CD4-positive, alpha-beta T cell treated with Interleukin-12 subunit alpha and Interleukin-12 subunit beta, for 1 hour (primary cell): ENCODE data around the gene FSCN2.

Source experiments
- DNase-seq: peaks from one replicate; pipeline ENCODE4 v3.0.0-alpha.2; 2020

The FSCN2 gene

DNA sequence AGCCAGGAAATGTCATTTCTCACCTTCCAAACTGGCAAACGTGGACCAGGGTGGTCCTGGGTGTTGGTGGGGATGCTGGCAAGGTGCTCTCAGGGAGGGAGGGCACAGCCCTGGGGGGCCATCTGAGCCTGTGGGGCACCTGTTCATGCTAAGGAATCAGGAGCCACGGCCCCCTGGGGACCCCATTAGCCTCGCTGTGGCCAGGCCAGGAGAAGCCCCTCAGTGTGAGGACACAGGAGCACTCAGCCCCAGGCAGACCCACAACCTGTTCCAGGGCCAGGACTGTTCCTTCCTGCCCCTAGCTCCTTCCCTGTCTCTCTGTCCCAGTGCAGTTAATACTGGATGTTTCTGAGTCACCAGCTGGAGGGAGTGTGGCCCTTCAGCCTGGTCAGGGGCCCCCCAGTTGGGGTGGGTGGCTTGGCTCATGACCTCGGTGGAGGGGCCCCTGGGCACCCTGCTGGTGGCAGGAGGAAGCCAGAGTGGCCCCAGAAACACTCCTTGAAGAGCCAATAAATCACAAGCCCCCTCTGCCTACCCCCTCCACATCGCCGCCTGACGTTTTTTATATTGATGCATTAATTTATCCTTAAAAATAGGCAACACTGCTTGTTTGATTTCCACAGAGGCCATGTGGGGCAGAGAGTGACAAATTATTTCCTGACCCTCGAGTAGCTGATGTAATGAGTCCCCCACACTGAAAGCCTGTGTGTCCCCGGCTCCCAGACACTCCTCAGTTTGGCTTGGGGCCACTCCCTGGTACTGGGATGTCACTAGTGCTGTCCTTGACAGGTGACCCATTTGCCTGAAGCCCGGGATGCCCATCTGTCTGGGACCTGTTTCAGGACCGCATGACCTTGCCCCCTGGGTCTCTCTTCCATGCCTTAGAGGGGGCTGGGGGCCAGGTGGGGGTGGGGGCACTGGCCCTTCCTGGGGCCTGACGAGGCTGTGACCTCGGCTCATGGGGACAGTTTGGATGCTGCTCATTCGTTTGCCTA is 37.9 kb upstream of the FSCN2 start:
- DNase-seq, result no peak

DNA sequence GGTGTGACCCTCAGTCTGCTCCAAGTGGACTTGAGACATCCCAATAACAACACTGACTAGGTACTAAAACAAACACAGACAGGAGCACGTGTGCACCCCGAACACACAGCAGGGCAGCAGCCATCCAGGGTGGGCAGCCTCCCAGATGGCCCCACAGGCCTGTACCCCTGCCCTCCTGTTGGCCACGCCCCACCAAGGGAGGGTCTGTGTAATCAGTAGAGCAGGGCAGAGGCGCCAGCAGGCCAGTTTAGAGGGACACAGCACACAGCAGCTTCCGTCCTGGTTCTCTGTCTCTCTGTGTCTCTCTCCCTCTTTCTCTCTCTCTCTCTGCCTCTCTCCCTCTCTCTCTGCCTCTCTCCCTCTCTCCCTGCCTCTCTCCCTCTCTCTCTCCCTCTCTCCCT is 37.0 kb upstream of the FSCN2 start:
- no peak for DNase-seq

- DNase-seq, result no peak
Observed at GRCh38 chr17:81491761-81492160, 36.4 kb upstream of the FSCN2 start.

- no peak for DNase-seq
Observed at GRCh38 chr17:81492202-81492601, 36.0 kb upstream of the FSCN2 start.

DNA sequence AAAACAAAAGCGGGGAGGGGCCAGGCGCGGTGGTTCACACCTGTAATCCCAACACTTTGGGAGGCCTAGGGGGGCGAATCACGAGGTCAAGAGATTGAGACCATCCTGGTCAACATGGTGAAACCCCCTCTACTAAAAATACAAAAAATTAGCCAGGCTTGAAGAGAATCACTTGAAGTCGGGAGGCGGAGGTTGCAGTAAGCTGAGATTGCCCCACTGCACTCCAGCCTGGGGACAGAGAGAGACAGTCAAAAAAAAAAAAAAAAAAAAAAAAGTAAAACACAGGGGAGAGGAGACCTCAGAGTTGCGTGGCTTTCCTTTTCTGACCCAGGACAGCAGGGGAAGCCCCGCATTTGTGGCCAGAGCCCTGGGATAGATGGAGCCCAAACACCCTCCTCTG is 35.5 kb upstream of the FSCN2 start:
- no peak for DNase-seq

DNA sequence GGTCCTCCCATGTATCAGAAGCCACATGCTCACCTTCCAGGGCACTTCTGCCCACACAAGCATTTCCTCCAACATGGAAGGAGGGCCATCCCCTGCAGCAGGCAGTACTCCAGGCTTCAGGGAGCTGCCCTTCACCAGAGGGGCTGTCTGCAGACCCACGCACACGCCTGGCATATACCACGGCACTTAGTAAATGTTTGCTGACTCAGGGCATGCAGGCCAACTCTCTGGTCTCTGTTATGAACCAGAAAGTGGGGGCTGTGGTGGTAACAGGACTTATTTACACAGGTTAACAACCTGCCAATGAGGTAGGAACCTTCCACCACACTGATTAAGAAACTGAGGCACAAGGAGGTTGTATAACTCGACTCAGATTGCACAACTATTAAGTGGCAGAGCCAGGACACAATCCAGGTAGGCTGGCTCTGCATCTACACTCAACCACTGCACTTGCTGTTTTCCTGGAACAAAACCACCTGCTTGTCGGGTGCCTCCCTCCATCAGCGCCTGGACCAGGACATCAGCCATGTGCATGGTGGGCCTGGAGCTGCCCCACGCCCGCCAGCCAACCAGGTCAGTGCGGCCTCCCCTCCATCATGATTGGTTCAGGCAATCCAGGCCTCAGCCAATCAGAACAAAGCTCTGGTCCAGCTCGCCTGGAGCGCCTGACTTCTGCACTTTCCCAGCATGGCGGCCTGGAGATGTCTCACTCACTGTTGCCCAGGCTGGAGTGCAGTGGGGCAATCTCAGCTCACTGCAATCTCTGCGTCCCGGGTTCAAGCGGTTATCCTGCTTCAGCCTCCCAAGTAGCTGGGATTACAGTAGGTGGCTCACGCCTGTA is 34.8 kb upstream of the FSCN2 start:
- no peak for DNase-seq

- no peak for DNase-seq
Observed at GRCh38 chr17:81494626-81495377, 33.4 kb upstream of the FSCN2 start.

GRCh38 chr17:81498953-81499600 is 29.1 kb upstream of the FSCN2 start:
- DNase-seq, result no peak

DNA sequence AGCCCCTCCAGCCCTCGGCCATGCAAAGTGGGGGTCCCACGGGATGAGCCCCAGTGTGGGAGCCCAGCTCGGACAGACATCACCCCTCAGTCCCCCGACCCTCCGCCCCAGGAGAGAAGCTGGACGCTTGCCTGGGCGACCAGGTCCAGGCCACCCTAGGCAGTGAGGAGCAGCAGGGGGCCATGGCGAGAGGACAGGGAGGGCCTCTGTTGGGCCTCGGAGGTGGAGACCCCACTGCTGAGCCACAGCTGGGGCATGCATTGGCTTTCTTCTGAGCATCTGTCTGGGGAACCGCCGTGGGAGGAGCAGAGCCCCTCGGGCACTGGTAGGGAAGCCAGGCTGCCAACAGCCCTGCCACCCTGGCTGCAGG is 28.6 kb upstream of the FSCN2 start:
- DNase-seq, result no peak

GRCh38 chr17:81500047-81500446 is 28.1 kb upstream of the FSCN2 start:
- no peak for DNase-seq

DNA sequence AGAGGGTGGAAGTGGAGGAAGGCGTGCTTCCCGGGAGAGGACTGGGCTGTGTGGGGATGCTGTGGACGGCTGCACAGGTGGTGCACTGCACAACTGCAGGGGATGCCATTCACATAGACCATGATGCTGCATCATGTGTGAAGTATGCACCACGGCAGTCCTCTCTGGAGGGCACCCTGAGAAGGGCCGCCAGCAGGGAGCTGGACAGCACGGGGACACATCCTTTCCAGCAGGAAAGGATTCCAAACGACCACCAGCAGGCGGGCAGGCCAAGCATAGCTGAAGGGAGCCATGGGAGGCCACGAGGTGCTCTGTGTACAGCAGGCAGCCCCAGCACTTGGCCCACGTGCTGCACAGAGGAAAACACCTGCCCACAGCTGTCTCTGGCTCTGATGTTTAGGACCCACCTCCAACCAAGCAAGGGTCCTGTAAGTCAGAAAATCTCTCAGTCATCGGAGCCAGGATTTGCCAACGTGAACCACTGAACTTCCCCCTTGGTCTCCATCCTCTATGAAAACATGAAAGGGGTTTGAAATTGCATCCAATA is 25.6 kb upstream of the FSCN2 start:
- no peak for DNase-seq

DNA sequence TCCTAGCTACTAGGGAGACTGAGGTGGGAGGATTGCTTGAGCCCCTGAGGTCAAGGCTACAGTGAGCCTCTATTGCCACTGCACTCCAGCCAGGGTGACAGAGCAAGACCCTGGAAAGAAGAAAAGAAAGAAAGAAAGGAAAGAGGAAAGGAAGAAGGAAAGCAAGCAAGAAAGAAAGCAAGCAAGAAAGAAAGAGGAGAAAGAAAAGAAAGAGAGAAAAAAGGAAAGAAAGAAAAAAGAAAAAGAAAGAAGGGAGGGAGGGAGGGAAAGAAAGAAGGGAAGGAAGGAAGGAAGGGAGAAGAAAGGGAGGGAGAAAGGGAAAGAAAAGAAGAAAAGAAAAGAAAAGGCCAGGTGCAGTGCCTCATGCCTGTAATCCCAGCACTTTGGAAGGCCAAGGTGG is 24.6 kb upstream of the FSCN2 start:
- DNase-seq, result no peak

DNA sequence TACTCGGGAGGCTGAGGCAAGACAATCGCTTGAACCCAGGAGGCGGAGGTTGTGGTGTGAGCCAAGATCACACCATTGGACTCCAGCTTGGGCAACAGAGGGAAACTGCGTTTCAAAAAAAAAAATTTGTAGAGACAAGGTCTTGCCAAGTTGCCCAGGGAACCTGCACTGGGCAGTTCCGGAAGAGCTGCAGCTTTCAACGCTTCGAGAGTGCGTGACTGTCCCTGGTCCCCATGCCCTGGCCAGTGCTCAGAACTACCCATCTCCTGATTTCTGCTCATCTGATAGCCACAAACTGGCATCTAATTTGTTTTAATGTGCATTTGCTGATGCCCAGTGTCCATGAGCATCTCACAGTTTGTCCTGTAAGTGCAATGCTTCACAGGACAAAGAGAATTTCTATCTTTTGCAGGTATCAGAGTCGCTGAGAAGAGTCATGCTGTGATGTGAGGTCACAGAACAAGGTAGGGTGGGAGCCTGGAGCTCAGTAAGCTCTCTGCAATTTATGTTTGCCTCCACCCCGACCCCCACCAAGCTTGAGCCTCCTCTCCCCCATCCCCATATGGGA is 19.5 kb upstream of the FSCN2 start:
- DNase-seq, result no peak

DNA sequence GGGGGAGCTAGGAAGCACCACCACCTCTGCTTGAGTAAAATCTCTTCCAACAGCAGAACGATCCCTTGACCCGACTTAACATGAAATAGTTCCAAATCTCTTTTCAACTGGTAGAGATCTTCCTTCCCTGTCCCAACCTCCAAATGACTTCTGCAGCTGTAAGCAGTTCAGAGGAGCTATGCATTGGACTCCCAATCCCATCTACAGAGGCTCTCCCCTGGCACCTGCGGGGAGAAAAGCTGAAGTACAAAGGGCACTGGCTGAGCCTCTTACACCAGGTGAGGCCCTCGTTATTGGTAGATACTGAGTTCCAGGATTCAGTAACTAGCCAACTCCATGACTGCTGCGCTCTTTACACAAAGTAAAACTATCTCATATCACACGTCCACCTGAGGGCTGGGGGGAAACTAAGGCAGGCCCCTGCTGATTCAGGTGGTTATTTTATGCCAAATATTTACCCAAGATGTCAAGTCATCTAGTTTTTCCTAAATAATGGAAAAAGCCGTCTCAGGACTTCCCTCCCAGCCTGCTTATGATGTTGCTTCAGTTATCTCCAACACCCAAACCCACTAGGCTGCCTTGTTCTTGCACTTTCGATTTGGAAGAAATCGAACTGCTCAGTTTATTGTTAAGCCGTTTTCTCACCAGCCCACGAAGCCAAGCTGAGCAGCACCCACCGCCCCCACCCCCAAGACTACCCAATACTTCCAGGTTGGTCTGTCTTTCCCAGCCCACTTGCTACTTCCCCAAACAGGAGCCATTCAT is 18.8 kb upstream of the FSCN2 start:
- DNase-seq, result peak; percentile 46

- DNase-seq, result no peak
Observed at GRCh38 chr17:81509972-81510784, 18.0 kb upstream of the FSCN2 start.

GRCh38 chr17:81510785-81511553 is 17.2 kb upstream of the FSCN2 start:
- peak; percentile 49 for DNase-seq

DNA sequence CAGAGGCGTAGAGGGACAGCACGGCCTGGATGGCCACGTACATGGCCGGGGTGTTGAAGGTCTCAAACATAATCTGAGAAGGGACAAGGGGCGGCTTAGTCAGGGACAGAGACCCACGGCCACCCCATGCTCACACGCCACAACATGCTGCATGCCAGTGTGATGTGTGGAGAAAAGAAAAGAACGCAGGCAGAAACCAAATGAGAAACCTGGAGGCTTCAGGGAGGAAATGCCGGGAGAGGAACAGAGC is 16.7 kb upstream of the FSCN2 start:
- no peak for DNase-seq

- DNase-seq, result peak; percentile 35
Observed at GRCh38 chr17:81511804-81512561, 16.2 kb upstream of the FSCN2 start.
